HepG2 (cell line): Measurements from ENCODE around the gene MTA3. TPM values are rescaled to one million over a fixed set of nuclear protein-coding genes. Genes with fewer than 3 reads are reported as not detected.

ENCODE experiments used
- GZF1 ChIP-seq: sonication (generic); formaldehyde crosslinking; IDR thresholded peaks from 2 replicates; pipeline ENCODE4 v1.5.1; 2020; ENCODE audit warnings: mild to moderate bottlenecking, missing genetic modification reagents
- HOXD1 ChIP-seq: sonication (generic); formaldehyde crosslinking; IDR thresholded peaks from 2 replicates; pipeline ENCODE4 v1.5.0; 2020; ENCODE audit warnings: missing genetic modification reagents
- NFYB ChIP-seq: sonication (generic); formaldehyde crosslinking; IDR thresholded peaks from 2 replicates; pipeline ENCODE4 v1.4.0; 2020; ENCODE audit warnings: missing genetic modification reagents
- NR2F6 ChIP-seq, 2 experiments: IDR thresholded peaks; 2 replicates each; pipeline ENCODE4 v1.6.1; 2016; ENCODE audit warnings: antibody characterized with exemption in 1 of 2, mild to moderate bottlenecking in 1 of 2
- RARA ChIP-seq: IDR thresholded peaks from 2 replicates; pipeline ENCODE4 v1.6.1; 2016; ENCODE audit warnings: missing genetic modification reagents, missing compliant biosample characterization
- RXRB ChIP-seq: IDR thresholded peaks from 2 replicates; pipeline ENCODE4 v1.6.1; 2016; ENCODE audit warnings: borderline replicate concordance, missing genetic modification reagents, missing compliant biosample characterization
- SAP130 ChIP-seq: IDR thresholded peaks from 2 replicates; pipeline ENCODE4 v1.6.1; 2016; ENCODE audit warnings: low read depth
- SOX5 ChIP-seq: IDR thresholded peaks from 2 replicates; pipeline ENCODE4 v1.6.1; 2016; ENCODE audit warnings: borderline replicate concordance
- STAT5B ChIP-seq: sonication (generic); formaldehyde crosslinking; IDR thresholded peaks from 2 replicates; pipeline ENCODE4 v1.4.0; 2020; ENCODE audit warnings: missing genetic modification reagents
- TBL1XR1 ChIP-seq: fragments of 150-350 bp; IDR thresholded peaks from 2 replicates; pipeline ENCODE4 v1.6.1; 2014; ENCODE audit warnings: borderline replicate concordance, low read length; ENCODE audit not compliant: partially characterized antibody
- TOPORS ChIP-seq: sonication (generic); formaldehyde crosslinking; IDR thresholded peaks from 2 replicates; pipeline ENCODE4 v1.8.0; 2023; ENCODE audit warnings: mild to moderate bottlenecking, missing genetic modification reagents
- TRIM24 ChIP-seq: sonication (generic); formaldehyde crosslinking; IDR thresholded peaks from 2 replicates; pipeline ENCODE4 v1.8.0; 2022; ENCODE audit warnings: mild to moderate bottlenecking, missing genetic modification reagents
- ZBTB21 ChIP-seq: sonication (generic); formaldehyde crosslinking; IDR thresholded peaks from 2 replicates; pipeline ENCODE4 v1.4.0; 2020; ENCODE audit warnings: missing genetic modification reagents
- ZFX ChIP-seq: sonication (generic); formaldehyde crosslinking; IDR thresholded peaks from 2 replicates; pipeline ENCODE4 v1.4.0; 2020; ENCODE audit warnings: mild to moderate bottlenecking, low read depth, missing genetic modification reagents, moderate library complexity
- ZKSCAN5 ChIP-seq: sonication (generic); formaldehyde crosslinking; IDR thresholded peaks from 2 replicates; pipeline ENCODE4 v1.5.1; 2020; ENCODE audit warnings: mild to moderate bottlenecking, missing genetic modification reagents
- ZMYM4 ChIP-seq: sonication (generic); formaldehyde crosslinking; IDR thresholded peaks from 2 replicates; pipeline ENCODE4 v1.8.1; 2023; ENCODE audit warnings: mild to moderate bottlenecking, missing genetic modification reagents
- ZNF124 ChIP-seq: sonication (generic); formaldehyde crosslinking; IDR thresholded peaks from 2 replicates; pipeline ENCODE4 v1.4.0; 2020; ENCODE audit warnings: missing genetic modification reagents
- ZNF383 ChIP-seq: sonication (generic); formaldehyde crosslinking; IDR thresholded peaks from 2 replicates; pipeline ENCODE4 v1.4.0; 2020; ENCODE audit warnings: missing genetic modification reagents, mild to moderate bottlenecking, borderline replicate concordance
- ZNF614 ChIP-seq: IDR thresholded peaks from 2 replicates; pipeline ENCODE4 v1.6.1; 2018; ENCODE audit warnings: missing biosample characterization, missing genetic modification reagents, inconsistent platforms, borderline replicate concordance
- polyA plus RNA-seq, 8 experiments: library from polyadenylated mRNA; depleted of rRNA in 3 of 8; stranded (reverse) in 7 of 8; unstranded in 1 of 8; fragments of >200 nt; fragmentation: Illumina TruSeq in 4 of 8; extraction: Trizol in 4 of 8; gene quantifications; 2 replicates each; pipeline versions ENCODE4 v1.2.1 to v1.2.3, GENCODE V29; 2011 to 2016; ENCODE audit warnings: low read depth in 4 of 8, missing spikeins in 1 of 8, mixed read lengths in 1 of 8; ENCODE audit not compliant: insufficient read depth in 1 of 8
- total RNA-seq, 5 experiments: library from RNA; depleted of rRNA; stranded (reverse); fragments of >200 nt; fragmentation: Illumina TruSeq; extraction: Trizol; gene quantifications; 2 replicates each; pipeline ENCODE4 v1.2.3, GENCODE V29; 2016; ENCODE audit warnings: low read depth in 1 of 5
- TF ChIP-seq, protein P1 (sequence below): sonication (generic); formaldehyde crosslinking; IDR thresholded peaks from 2 replicates; pipeline ENCODE4 v1.9.0; 2022; ENCODE audit warnings: low read depth, missing genetic modification reagents
- TF ChIP-seq, protein P2 (sequence below): sonication (generic); formaldehyde crosslinking; IDR thresholded peaks from 2 replicates; pipeline ENCODE4 v1.8.0; 2022; ENCODE audit warnings: mild to moderate bottlenecking, missing genetic modification reagents, borderline replicate concordance
- TF ChIP-seq, protein P3 (sequence below): IDR thresholded peaks from 2 replicates; pipeline ENCODE4 v1.4.0; 2020; ENCODE audit warnings: mild to moderate bottlenecking, missing genetic modification reagents
- TF ChIP-seq, protein P4 (sequence below): IDR thresholded peaks from 2 replicates; pipeline ENCODE4 v1.6.1; 2016; ENCODE audit warnings: mild to moderate bottlenecking

MTA3 gene
- total and polyA plus RNA-seq, 2 of the 13 experiments (the other 11 are each of a cell fraction or from before 2014, with no cell fraction given), result 48.8 to 77.8 TPM

DNA sequence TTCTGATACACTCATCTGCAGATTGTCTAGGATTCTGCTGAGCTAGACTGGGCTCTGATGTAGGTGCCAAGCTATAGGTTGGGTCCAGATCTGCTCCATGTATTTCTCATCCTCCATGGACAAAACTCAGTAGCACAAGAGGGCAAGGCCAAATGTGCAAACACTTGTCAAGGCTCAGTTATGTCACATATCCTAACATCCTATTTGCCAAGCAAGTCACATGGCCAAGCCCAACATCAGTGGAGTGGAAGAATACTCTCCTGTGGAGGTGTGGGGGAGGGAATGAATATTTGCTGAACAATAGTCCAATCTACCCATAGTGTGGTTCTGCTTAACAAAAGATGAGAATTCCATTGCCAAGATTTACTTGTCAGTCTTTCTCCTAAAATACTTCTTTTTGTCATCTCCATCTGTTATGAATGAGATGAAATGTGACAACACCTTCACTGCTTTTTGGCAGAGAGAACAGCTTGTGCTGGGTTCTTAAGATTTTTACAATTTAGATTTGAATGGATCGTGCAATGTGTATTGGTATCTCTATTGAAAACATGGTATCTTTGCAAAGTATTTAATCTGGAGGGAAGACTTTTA lies 105.7 kb downstream of the MTA3 start (continued):
- TF ChIP-seq TBL1XR1, result no peak
- TF ChIP-seq RXRB (CRISPR knock-in tag), result 0 out of 2 replicates have a peak, but pooled peaks have one; percentile 43
- TF ChIP-seq GZF1 (CRISPR knock-in tag), result no peak
- TF ChIP-seq ZKSCAN5 (CRISPR knock-in tag), result peak; percentile 93
- TF ChIP-seq SOX5 (CRISPR knock-in tag), result peak; percentile 75
- TF ChIP-seq ZBTB21 (CRISPR knock-in tag), result no peak
- 0 out of 2 replicates have a peak, but pooled peaks have one; percentile 36 for TF ChIP-seq TRIM24 (CRISPR knock-in tag)
- TF ChIP-seq ZFX, result peak; percentile 39; the same call in 1 of the 2 replicates
- no peak for TF ChIP-seq ZNF383
- TF ChIP-seq ZMYM4 (CRISPR knock-in tag), result peak; percentile 97
- TF ChIP-seq ZNF614 (CRISPR knock-in tag), result peak; percentile 43; the same call in 1 of the 2 replicates
- TF ChIP-seq, protein P1, sequence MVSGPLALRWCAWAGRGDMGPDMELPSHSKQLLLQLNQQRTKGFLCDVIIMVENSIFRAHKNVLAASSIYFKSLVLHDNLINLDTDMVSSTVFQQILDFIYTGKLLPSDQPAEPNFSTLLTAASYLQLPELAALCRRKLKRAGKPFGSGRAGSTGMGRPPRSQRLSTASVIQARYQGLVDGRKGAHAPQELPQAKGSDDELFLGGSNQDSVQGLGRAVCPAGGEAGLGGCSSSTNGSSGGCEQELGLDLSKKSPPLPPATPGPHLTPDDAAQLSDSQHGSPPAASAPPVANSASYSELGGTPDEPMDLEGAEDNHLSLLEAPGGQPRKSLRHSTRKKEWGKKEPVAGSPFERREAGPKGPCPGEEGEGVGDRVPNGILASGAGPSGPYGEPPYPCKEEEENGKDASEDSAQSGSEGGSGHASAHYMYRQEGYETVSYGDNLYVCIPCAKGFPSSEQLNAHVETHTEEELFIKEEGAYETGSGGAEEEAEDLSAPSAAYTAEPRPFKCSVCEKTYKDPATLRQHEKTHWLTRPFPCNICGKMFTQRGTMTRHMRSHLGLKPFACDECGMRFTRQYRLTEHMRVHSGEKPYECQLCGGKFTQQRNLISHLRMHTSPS, result peak; percentile 56; the same call in 1 of the 2 replicates
- no peak for TF ChIP-seq ZNF124 (CRISPR knock-in tag)
- TF ChIP-seq, protein P2, sequence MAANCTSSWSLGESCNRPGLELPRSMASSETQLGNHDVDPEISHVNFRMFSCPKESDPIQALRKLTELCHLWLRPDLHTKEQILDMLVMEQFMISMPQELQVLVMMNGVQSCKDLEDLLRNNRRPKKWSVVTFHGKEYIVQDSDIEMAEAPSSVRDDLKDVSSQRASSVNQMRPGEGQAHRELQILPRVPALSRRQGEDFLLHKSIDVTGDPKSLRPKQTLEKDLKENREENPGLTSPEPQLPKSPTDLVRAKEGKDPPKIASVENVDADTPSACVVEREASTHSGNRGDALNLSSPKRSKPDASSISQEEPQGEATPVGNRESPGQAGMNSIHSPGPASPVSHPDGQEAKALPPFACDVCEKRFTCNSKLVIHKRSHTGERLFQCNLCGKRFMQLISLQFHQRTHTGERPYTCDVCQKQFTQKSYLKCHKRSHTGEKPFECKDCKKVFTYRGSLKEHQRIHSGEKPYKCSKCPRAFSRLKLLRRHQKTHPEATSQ (CRISPR knock-in tag), result peak; percentile 63; the same call in 1 of the 2 replicates
- TF ChIP-seq, protein P3, sequence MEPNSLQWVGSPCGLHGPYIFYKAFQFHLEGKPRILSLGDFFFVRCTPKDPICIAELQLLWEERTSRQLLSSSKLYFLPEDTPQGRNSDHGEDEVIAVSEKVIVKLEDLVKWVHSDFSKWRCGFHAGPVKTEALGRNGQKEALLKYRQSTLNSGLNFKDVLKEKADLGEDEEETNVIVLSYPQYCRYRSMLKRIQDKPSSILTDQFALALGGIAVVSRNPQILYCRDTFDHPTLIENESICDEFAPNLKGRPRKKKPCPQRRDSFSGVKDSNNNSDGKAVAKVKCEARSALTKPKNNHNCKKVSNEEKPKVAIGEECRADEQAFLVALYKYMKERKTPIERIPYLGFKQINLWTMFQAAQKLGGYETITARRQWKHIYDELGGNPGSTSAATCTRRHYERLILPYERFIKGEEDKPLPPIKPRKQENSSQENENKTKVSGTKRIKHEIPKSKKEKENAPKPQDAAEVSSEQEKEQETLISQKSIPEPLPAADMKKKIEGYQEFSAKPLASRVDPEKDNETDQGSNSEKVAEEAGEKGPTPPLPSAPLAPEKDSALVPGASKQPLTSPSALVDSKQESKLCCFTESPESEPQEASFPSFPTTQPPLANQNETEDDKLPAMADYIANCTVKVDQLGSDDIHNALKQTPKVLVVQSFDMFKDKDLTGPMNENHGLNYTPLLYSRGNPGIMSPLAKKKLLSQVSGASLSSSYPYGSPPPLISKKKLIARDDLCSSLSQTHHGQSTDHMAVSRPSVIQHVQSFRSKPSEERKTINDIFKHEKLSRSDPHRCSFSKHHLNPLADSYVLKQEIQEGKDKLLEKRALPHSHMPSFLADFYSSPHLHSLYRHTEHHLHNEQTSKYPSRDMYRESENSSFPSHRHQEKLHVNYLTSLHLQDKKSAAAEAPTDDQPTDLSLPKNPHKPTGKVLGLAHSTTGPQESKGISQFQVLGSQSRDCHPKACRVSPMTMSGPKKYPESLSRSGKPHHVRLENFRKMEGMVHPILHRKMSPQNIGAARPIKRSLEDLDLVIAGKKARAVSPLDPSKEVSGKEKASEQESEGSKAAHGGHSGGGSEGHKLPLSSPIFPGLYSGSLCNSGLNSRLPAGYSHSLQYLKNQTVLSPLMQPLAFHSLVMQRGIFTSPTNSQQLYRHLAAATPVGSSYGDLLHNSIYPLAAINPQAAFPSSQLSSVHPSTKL (CRISPR knock-in tag), result peak; percentile 76
- no peak for TF ChIP-seq TOPORS
- TF ChIP-seq RARA (CRISPR knock-in tag), result 0 out of 2 replicates have a peak, but pooled peaks have one; percentile 34
- TF ChIP-seq SAP130 (CRISPR knock-in tag), result peak; percentile 60
- TF ChIP-seq NFYB (CRISPR knock-in tag), result peak; percentile 52; the same call in 1 of the 2 replicates
- no peak for TF ChIP-seq NR2F6 (IDR thresholded peaks at IDR 0.05)
- peak; percentile 69 for TF ChIP-seq NR2F6 (CRISPR knock-in tag; IDR thresholded peaks at IDR 0.05)
- TF ChIP-seq, protein P4, sequence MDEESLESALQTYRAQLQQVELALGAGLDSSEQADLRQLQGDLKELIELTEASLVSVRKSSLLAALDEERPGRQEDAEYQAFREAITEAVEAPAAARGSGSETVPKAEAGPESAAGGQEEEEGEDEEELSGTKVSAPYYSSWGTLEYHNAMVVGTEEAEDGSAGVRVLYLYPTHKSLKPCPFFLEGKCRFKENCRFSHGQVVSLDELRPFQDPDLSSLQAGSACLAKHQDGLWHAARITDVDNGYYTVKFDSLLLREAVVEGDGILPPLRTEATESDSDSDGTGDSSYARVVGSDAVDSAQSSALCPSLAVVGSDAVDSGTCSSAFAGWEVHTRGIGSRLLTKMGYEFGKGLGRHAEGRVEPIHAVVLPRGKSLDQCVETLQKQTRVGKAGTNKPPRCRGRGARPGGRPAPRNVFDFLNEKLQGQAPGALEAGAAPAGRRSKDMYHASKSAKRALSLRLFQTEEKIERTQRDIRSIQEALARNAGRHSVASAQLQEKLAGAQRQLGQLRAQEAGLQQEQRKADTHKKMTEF (CRISPR knock-in tag), result 0 out of 2 replicates have a peak, but pooled peaks have one; percentile 10
- TF ChIP-seq HOXD1, result no peak
- no peak for TF ChIP-seq STAT5B (CRISPR knock-in tag)
